Measurements from ENCODE around the gene HMCN2.

Gene HMCN2

DNA sequence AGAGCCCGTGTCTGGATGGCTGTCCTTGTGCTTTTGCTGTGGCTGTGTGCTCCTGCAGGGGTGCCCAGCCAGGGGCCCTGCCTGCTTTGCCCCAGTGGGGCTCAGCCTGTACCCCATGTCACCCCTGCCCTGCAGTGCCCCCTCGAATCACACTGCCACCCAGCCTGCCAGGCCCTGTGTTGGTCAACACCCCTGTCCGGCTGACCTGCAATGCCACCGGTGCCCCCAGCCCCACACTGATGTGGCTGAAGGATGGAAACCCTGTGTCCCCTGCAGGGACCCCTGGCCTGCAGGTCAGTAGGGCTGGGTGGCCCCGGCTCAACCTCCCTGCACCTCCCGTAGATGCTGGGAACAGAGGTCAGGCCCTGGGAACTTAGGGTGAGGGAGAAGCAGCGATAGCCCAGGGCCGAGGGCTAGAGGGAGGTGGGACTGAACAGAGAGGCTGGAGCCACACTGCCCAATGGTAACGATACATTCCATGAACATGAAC is 96.4 kb downstream of the HMCN2 start:
- Histone ChIP-seq H3K9ac (ENCODE audit: low read depth, low read length) (no peak overlapping the region), H3K9me3 (ENCODE audit: control insufficient read depth, insufficient read depth, low read length) (no peaks in the 10 kb centered on the region), H3K4me1 (ENCODE audit: insufficient read depth, low read length) (no peaks in the 10 kb centered on the region; the same call in 1 of the 2 replicates), H3K36me3 (ENCODE audit: insufficient read depth, low read length) (no peaks in the 10 kb centered on the region)

DNA sequence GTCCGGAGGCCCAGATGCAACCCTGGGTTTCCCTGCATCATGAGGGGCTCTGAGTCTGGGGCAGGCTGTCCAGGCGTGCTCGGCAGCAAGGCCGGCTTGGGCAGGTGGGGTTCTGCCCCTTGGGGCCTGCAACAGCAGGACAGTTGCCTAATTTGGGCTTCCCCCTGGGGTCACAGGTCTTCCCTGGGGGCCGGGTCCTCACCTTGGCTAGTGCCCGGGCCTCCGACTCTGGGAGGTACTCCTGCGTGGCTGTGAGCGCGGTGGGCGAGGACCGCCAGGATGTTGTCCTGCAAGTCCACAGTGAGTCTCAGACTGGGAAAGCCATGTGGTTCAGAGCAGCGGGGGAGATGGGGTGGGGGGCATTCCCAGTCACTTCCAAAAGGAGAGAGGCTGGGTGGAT is 97.1 kb downstream of the HMCN2 start:
- Histone ChIP-seq H3K9me3 (ENCODE audit: control insufficient read depth, insufficient read depth, low read length) (no peaks in the 10 kb centered on the region), H3K4me1 (ENCODE audit: insufficient read depth, low read length) (no peaks in the 10 kb centered on the region; the same call in 1 of the 2 replicates), H3K36me3 (ENCODE audit: insufficient read depth, low read length) (no peaks in the 10 kb centered on the region), H3K9ac (ENCODE audit: low read depth, low read length) (no peak overlapping the region)

DNA sequence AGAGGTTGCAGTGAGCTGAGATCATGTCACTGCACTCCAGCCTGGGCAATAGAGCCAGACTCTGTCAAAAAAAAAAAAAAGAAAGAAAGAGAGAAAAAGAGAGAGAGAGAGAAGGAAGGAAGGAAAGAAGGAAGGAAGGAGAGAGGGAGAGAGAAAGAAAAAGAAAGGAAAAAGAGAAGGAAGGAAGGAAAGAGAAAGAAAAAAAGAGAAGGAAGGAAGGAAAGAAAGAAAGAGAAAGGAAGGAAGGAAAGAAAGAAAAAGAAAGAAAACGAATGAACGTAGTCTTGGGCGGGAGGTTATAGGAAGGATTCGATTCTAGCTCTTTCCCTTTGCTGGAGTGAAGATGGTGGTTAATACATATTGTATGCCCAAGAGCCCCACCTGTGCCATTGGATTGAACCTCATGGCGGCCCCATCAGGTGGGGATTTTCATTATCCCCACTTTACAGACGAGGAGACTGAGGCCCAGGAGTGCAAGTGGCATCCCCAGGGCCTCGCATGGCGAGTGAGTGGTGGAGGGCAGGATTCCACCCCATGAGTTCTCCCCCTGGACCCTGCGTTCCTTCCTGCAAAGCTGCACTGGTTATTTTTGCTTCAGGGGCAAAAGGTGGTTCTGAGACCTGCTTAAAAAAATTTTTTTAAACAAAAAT is 98.3 kb downstream of the HMCN2 start:
- H3K36me3 ChIP-seq (ENCODE audit: insufficient read depth, low read length) = no peaks in the 10 kb centered on the region
- no peaks in the 10 kb centered on the region for H3K9me3 ChIP-seq (ENCODE audit: control insufficient read depth, insufficient read depth, low read length)
- no peak overlapping the region for H3K9ac ChIP-seq (ENCODE audit: low read depth, low read length)
- no peaks in the 10 kb centered on the region; the same call in 1 of the 2 replicates for H3K4me1 ChIP-seq (ENCODE audit: insufficient read depth, low read length)

DNA sequence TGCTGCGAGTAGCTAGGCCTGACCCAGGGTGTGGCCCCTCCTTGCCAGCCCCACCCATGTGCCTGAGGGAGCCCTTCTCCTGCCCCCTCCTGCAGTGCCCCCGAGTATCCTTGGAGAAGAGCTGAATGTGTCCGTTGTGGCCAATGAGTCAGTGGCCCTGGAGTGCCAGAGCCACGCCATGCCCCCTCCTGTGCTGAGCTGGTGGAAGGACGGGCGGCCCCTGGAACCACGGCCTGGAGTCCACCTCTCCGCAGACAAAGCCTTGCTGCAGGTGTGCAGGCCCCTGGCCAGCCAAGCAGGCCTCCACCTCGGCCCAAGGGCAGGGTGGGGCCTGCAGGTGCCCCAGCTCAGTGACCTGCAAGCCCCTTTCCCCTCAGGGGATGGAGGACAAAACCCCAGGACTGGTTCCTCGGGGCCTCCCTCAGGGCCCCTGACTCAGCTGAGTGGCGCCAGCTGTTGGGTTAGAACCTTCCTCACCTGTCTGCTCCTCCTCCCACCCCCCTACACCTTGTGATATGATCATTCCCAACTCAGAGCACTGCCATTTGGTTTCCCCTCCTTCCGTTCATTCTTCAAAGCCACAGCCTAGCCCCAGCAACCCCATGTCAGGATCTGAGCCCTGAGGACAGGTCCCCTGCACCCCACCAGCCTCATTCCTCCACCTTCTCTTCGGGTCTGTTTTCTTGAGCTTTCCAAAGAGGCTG is 99.2 kb downstream of the HMCN2 start:
- Histone ChIP-seq H3K36me3 (ENCODE audit: insufficient read depth, low read length) (no peaks in the 10 kb centered on the region), H3K9me3 (ENCODE audit: control insufficient read depth, insufficient read depth, low read length) (no peaks in the 10 kb centered on the region), H3K4me1 (ENCODE audit: insufficient read depth, low read length) (no peaks in the 10 kb centered on the region), H3K9ac (ENCODE audit: low read depth, low read length) (no peak overlapping the region)

DNA sequence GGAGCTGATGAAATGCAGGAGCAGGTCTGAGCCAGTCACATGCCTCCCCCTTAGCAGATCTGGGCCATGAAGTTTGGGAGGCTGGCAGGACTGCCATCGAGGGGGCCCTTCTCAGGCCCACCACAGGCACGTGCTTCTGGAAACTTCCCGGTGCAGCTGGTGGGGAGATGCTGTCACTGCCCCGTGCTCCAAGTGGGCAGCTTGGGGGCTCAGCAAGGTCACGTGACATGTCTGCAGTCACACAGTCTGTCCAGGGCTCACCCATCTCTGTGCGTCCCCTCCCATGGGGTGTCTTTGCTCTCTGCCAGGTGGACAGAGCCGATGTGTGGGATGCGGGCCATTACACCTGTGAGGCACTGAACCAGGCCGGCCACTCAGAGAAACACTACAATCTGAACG is 99.8 kb downstream of the HMCN2 start:
- no peaks in the 10 kb centered on the region for H3K4me1 ChIP-seq (ENCODE audit: insufficient read depth, low read length)
- no peaks in the 10 kb centered on the region for H3K9me3 ChIP-seq (ENCODE audit: control insufficient read depth, insufficient read depth, low read length)
- no peaks in the 10 kb centered on the region for H3K36me3 ChIP-seq (ENCODE audit: insufficient read depth, low read length)
- no peak overlapping the region for H3K9ac ChIP-seq (ENCODE audit: low read depth, low read length)

DNA sequence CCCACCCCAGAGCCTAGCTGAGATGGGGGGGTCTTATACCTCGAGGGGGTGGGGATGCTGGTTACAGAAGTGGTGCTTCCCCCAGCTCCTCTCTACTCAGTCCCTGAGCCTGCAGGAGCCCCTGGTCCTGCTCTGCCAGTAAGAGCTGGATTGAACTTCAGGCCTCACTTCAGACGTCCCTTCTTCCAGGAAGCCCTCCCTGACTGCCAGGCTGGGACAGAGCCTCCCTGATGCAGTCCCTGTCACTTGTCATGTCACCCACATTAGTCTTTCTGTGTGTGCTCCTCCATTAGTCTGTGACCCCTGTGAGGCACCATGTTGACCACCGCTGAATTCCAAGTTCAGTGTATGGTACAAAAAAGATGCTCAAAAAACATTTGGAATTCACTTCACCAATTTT is 100.5 kb downstream of the HMCN2 start:
- Histone ChIP-seq H3K9me3 (ENCODE audit: control insufficient read depth, insufficient read depth, low read length) (no peaks in the 10 kb centered on the region), H3K4me1 (ENCODE audit: insufficient read depth, low read length) (no peaks in the 10 kb centered on the region), H3K9ac (ENCODE audit: low read depth, low read length) (no peak overlapping the region), H3K36me3 (ENCODE audit: insufficient read depth, low read length) (no peaks in the 10 kb centered on the region)

DNA sequence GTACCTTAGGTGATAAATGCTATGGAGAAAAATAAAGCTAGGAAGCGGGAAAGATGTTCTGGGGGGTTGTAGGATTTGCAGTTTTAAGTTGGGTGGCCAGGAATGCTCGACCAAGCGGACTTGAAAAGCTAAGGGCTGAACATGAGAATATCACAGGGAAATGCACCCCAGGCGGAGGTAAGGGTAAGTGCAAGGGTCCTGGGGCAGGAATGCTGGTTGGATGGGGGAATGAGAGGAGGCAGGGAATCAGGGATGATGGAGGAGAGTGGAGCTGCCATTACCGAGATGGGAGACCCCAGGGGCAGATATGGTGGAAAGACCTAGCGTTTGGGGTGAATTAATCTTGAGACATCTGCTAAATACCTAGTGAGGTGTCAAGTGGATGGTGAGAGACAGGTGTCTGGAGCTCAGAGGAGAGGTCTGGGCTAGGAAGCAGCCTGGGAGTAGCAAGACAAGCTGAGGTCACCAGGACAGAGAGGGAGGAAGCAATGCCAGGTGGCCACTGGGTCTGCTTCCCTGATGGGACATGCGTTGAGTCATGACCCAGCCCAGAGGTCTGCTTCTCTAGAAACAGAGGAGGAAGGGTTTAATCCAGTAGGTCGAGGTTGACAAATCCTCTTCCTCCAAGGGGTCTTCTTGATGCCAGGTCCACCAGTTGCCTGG is 101.5 kb downstream of the HMCN2 start:
- Histone ChIP-seq H3K4me1 (ENCODE audit: insufficient read depth, low read length) (no peaks in the 10 kb centered on the region; the same call in 1 of the 2 replicates), H3K36me3 (ENCODE audit: insufficient read depth, low read length) (no peaks in the 10 kb centered on the region), H3K9ac (ENCODE audit: low read depth, low read length) (no peak overlapping the region), H3K9me3 (ENCODE audit: control insufficient read depth, insufficient read depth, low read length) (no peaks in the 10 kb centered on the region)

DNA sequence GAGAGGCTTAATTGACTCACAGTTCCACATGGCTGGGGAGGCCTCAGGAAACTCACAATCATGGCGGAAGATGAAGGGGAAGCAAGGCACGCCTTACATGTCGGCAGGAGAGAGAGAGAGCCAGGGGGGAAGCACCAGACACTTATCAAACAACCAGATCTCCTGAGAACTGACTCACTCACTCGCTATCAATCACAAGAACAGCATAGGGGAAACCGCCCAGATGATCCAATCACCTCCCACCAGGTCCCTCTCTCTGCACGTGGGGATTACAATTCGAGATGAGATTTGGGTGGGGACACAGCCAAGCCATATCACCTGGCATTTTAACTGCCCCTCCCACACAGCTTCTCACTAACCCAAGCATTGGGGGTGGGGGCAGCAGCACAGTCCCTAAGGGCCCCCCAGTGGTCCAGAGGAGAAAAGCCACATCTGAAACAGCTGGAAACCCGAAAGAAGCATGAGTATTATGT is 103.1 kb downstream of the HMCN2 start:
- Histone ChIP-seq H3K4me1 (ENCODE audit: insufficient read depth, low read length) (no peaks in the 10 kb centered on the region; the same call in 1 of the 2 replicates), H3K36me3 (ENCODE audit: insufficient read depth, low read length) (no peaks in the 10 kb centered on the region), H3K9ac (ENCODE audit: low read depth, low read length) (no peak overlapping the region)

DNA sequence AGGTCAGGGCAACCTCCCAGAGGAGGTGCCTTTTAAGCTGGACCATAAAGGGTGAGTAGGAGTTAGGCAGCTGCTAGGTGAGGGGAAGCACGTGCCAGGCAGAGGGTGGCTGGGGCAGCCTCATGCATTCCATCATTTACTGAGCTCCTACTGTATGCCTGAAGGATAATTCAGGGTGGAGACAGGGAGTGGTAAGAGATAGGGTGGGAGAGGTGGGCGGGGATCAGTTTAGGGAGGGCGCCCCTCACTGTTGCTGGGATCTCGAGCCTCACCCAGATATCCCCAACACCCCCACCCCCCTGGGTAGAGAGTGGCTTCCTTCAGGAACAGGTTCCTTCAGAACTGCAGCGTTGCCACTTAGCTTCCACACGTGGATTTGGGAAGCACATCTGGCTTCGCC is 104.7 kb downstream of the HMCN2 start:
- no peaks in the 10 kb centered on the region; the same call in 1 of the 2 replicates for H3K4me1 ChIP-seq (ENCODE audit: insufficient read depth, low read length)
- no peak overlapping the region for H3K9ac ChIP-seq (ENCODE audit: low read depth, low read length)
- H3K9me3 ChIP-seq (ENCODE audit: control insufficient read depth, insufficient read depth, low read length) = no peaks in the 10 kb centered on the region
- no peaks in the 10 kb centered on the region for H3K36me3 ChIP-seq (ENCODE audit: insufficient read depth, low read length)

More for the DNA sequence above, 103.1 kb downstream of the HMCN2 start:
- H3K9me3 ChIP-seq (ENCODE audit: control insufficient read depth, insufficient read depth, low read length) = no peaks in the 10 kb centered on the region

DNA sequence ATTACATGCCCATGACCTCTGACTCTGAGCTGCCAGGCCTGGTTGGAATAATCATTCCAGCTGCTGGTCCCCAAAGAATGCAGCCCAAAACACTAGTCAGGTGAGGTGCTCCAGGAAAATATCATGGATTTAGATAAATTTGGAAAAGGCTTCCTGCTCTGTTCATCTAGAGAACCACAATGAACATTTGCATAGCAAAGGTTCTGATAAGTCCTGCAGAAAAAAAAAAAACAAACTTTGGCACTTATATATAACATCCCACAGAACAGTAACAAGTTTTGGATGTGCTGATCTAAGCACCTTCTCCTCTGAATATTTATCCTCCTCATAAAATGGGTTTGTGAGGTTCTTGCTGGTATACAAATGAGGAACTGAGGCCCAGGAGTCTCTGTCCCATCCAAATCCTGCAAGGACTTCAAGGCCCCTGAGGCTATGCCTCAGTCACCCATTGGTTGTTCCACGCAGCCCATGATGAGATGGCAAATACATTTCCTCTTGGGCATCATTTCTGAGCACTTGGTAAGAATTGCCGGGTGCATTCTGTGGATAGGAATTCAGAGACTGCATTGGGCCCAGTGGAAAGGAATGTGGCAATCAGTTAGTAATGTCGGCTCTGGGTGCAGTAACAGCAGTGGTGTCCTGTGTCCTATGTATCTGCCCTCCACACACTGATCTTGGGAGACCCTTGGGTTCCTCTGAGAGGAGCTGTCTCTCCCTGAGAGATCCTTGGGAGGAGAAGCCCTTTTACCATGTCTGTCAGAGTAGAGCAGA is 105.8 kb downstream of the HMCN2 start:
- no peaks in the 10 kb centered on the region for H3K36me3 ChIP-seq (ENCODE audit: insufficient read depth, low read length)
- H3K4me1 ChIP-seq (ENCODE audit: insufficient read depth, low read length) = no peaks in the 10 kb centered on the region; the same call in 1 of the 2 replicates

DNA sequence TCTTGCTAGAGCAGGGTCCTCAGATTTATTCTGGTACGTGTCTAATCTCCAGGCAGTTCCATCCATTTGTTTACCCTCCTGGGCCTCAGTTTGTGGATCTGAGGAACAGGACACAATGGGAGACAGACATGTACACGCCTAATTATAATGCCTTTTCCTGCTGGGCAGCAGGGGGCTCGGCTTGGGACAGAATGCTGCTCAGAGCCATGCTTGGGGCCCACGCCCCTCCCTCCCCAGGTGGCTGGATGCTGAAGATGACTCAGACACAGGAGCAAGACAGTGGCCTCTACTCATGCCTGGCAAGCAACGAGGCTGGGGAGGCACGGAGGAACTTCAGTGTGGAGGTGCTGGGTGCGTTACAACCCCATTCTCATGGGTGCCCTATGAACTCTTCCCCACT is 106.5 kb downstream of the HMCN2 start:
- Histone ChIP-seq H3K36me3 (ENCODE audit: insufficient read depth, low read length) (no peaks in the 10 kb centered on the region), H3K9ac (ENCODE audit: low read depth, low read length) (no peak overlapping the region), H3K9me3 (ENCODE audit: control insufficient read depth, insufficient read depth, low read length) (no peaks in the 10 kb centered on the region), H3K4me1 (ENCODE audit: insufficient read depth, low read length) (no peaks in the 10 kb centered on the region; the same call in 1 of the 2 replicates)

More for the DNA sequence above, 105.8 kb downstream of the HMCN2 start:
- Histone ChIP-seq H3K9ac (ENCODE audit: low read depth, low read length) (no peak overlapping the region), H3K9me3 (ENCODE audit: control insufficient read depth, insufficient read depth, low read length) (no peaks in the 10 kb centered on the region)

DNA sequence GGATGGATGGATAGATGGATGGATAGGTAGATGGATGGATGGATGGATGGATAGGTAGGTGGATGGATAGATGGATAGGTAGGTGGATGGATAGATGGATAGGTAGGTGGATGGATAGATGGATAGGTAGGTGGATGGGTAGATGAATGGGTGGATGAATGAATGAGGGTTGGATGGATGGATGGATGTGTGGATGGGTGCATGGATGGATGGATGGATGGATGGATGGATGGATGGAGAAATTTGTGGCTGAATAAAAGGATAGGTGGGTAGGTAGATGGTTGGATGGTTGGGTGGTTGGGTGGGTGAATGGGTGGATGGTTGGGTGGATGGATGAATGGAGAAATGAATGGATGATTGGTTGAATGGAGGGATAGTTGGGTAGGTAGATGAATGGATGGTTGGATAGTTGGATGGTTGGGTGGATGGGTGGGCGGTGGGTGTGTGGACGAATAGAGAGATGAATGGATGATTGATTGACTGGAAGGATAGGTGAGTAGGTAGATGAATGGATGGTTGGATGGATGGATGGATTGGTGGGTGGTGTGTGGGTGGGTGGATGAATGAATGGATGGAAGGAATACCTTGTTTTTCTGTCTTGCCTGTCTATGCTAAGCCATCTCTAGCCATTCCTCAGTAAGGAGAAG is 108.2 kb downstream of the HMCN2 start:
- Histone ChIP-seq H3K36me3 (ENCODE audit: insufficient read depth, low read length) (no peaks in the 10 kb centered on the region), H3K9ac (ENCODE audit: low read depth, low read length) (no peak overlapping the region), H3K4me1 (ENCODE audit: insufficient read depth, low read length) (no peaks in the 10 kb centered on the region; the same call in 1 of the 2 replicates), H3K9me3 (ENCODE audit: control insufficient read depth, insufficient read depth, low read length) (no peaks in the 10 kb centered on the region)

DNA sequence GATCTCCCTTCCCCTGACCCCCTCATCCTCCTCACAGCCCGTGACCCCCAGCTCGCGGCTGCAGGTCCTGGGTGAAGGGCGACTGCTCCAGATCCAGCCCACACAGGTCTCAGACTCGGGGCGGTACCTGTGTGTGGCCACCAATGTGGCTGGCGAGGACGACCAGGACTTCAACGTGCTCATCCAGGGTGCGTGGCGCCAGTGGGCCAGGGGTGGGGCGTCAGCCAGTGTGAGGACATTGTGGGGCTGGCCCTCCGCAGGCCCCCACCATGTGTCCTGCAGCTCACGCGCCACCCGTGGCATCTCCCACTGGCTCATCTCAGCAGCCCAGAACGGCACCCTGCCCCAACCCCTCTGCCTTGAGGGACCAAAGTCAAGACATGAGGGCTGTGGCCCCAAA is 112.1 kb downstream of the HMCN2 start:
- H3K4me1 ChIP-seq (ENCODE audit: insufficient read depth, low read length) = no peaks in the 10 kb centered on the region
- H3K9me3 ChIP-seq (ENCODE audit: control insufficient read depth, insufficient read depth, low read length) = no peaks in the 10 kb centered on the region
- H3K36me3 ChIP-seq (ENCODE audit: insufficient read depth, low read length) = no peaks in the 10 kb centered on the region
- H3K9ac ChIP-seq (ENCODE audit: low read depth, low read length) = no peak overlapping the region

All from ES-I3 (cell line).